ENCODE measurements around the gene ZFPL1. TPM values are rescaled to one million over a fixed set of nuclear protein-coding genes. Genes with fewer than 3 reads are reported as not detected.

Gene ZFPL1
- total and polyA plus RNA-seq, 12 donors: 33.7 to 90.3 (median 42.4) TPM

DNA sequence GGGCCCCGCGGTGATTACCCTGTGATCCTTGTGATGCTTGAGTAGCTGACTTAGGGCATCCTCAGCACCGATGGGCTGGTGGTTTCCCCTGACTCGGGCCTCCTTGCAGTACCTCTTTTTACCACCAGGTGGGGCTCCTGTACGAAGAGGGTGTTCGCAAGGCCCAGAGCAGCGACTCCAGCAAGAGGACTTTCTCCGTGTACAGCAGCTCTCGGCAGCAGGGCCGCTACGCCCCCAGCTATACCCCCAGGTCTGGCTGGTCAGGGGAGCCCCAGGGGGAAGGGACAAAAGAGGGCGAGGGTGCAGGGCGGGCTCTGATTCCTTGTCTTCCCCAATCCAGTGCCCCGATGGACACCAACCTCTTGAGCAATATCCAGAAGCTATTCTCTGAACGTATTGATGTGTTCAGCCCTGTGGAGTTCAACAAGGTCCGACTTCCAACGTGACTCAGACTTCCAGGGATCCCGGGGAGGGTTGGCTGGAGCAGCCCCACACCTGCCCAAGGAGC lies 26.4 kb downstream of the ZFPL1 start:
- H3K4me3 ChIP-seq: no peak overlapping the region
- TF ChIP-seq, protein P1, sequence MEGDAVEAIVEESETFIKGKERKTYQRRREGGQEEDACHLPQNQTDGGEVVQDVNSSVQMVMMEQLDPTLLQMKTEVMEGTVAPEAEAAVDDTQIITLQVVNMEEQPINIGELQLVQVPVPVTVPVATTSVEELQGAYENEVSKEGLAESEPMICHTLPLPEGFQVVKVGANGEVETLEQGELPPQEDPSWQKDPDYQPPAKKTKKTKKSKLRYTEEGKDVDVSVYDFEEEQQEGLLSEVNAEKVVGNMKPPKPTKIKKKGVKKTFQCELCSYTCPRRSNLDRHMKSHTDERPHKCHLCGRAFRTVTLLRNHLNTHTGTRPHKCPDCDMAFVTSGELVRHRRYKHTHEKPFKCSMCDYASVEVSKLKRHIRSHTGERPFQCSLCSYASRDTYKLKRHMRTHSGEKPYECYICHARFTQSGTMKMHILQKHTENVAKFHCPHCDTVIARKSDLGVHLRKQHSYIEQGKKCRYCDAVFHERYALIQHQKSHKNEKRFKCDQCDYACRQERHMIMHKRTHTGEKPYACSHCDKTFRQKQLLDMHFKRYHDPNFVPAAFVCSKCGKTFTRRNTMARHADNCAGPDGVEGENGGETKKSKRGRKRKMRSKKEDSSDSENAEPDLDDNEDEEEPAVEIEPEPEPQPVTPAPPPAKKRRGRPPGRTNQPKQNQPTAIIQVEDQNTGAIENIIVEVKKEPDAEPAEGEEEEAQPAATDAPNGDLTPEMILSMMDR (IDR thresholded peaks at IDR 0.05): peak; percentile 98 to 100 (median 98)
- TF ChIP-seq POLR2A (IDR thresholded peaks at IDR 0.05): peak; percentile 9 to 70
- peaks cover 0 to 33% of the 10 kb centered on the region in 2 donors for H3K36me3 ChIP-seq (replicated peaks in 1 of 2)
- 6 to 12% (median 9%) methylated on average over 14 to 18 of the region's 18 CpGs for WGBS, 4 donors
- no peaks in the 10 kb centered on the region for H3K27me3 ChIP-seq
- H3K9me3 ChIP-seq (replicated peaks in 1 of 3): no peaks in the 10 kb centered on the region
- H3K4me1 ChIP-seq (replicated peaks in 1 of 2): peaks cover 38 to 47% of the 10 kb centered on the region in 2 donors
- peak overlapping the region in 4 of 5 donors; percentile 69 to 89 (median 83) for H3K27ac ChIP-seq
- intact Hi-C loops (cut with DNase I): no loop called here
- DNase-seq: peak; percentile 85 to 97 (median 91)

DNA sequence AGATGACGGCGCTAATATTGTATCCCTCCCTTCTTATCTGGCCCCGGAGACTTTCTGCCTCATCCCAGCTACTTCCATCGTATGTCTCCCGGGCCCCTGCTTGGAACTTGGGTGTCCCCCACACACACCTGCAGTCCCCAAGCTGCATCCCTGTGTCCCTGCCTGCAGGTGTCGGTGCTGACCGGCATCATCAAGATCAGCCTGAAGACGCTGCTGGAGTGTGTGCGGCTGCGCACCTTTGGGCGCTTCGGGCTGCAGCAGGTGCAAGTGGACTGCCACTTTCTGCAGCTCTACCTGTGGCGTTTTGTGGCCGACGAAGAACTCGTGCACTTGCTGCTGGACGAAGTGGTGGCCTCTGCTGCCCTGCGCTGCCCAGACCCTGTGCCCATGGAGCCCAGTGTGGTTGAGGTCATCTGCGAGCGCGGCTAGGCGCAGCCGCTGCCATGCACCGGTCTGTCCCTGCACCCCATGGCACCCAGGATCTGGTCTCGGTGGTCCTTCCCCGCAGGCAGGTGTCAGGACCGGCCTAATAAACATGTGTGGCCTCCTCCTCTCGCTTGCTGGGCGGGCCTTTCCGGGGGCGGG lies 27.2 kb downstream of the ZFPL1 start:
- Histone ChIP-seq H3K4me1 (replicated peaks in 1 of 2) (peaks cover 44 to 55% of the 10 kb centered on the region in 2 donors), H3K36me3 (replicated peaks in 1 of 2) (peaks cover 0 to 41% of the 10 kb centered on the region in 2 donors), H3K27ac (peak overlapping the region in 4 of 5 donors; percentile 69 to 89 (median 83)), H3K9me3 (replicated peaks in 1 of 3) (no peaks in the 10 kb centered on the region), H3K27me3 (no peaks in the 10 kb centered on the region), H3K4me3 (peak overlapping the region in 1 of 4 donors; percentile 75)
- WGBS, 4 donors: 55 to 72% (median 60%) methylated on average over 8 to 31 of the region's 31 CpGs
- TF ChIP-seq, protein P1 (IDR thresholded peaks at IDR 0.05): peak in 1 of 6 experiments; percentile 17
- TF ChIP-seq POLR2A (IDR thresholded peaks at IDR 0.05): no peak
- intact Hi-C loops (cut with DNase I): no loop called here
- no peak for DNase-seq

DNA sequence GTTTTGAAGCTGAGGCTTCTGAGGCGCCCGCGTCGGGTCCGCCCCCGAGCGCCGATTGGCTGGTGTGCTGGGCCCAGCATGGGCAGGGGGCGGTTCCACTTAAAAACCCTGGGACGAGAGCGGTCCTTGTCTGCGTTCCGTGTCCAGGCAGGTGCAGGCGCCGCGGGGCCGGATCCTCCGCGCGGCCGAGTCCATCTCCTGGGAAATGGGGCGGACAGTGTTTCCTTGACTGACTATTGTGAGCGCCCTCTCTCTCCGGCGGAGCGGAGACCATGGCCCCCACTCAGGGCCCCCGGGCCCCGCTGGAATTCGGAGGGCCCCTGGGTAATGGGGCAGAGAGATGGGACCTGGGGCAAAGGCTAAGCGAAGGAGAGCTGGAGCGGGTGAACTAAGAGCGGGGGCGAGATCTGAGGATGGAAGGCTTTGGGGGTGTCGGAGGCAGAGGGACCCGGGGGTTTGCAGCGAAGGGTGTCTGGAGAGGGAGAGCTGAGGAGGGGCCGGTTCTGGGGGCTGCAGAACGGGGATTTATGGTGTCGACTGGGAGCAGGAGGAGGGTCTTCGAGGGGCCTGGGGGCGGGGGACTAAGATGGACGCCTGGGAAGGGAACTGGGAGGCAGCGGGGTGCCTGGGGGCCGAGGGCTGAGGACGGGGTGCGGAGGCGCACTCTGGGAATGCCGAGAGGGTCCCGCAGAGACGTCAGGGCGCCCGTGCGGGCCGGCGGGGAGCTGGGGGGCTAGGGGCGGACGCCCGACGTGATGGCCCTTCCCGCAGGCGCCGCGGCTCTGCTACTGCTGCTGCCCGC lies 27.9 kb downstream of the ZFPL1 start, which contains the start of gene TM7SF2:
TSS of gene TM7SF2 (plus strand) at position 129 of the 802 bp plus-strand sequence. CDS start at position 273, 144 bp downstream.
- WGBS, 4 donors: 0 to 1% (median 1%) methylated on average over 29 to 64 of the region's 64 CpGs
- DNase-seq: peak; percentile 96 to 99 (median 98)
- Histone ChIP-seq H3K36me3 (replicated peaks in 1 of 2) (peaks cover 0 to 42% of the 10 kb centered on the region in 2 donors), H3K27me3 (no peaks in the 10 kb centered on the region), H3K4me1 (replicated peaks in 1 of 2) (peaks cover 49 to 62% of the 10 kb centered on the region in 2 donors), H3K27ac (peak within 1 kb of the TSS; percentile 40 to 95 (median 89)), H3K9me3 (replicated peaks in 1 of 3) (no peaks in the 10 kb centered on the region), H3K4me3 (peak within 1 kb of the TSS in 3 of 4 donors; percentile 49 to 75 (median 64))
- intact Hi-C loops (cut with DNase I): no loop called here
- peak; percentile 98 to 100 for TF ChIP-seq POLR2A (IDR thresholded peaks at IDR 0.05)
- TF ChIP-seq, protein P1 (IDR thresholded peaks at IDR 0.05): no peak

Measured in adrenal gland (tissue), 12 donors.